GM21717 (cell line): ENCODE measurements around the gene RPS27L.
A peak's percentile ranks its signal among the peaks of the same experiment; 100 is the strongest.

Experiments
- ATAC-seq: cut with Tn5 transposase; IDR thresholded peaks from one replicate; pipeline ENCODE4 v1.9.1; 2021; ENCODE audit warnings: mild to moderate bottlenecking, moderate library complexity; ENCODE audit not compliant: unreplicated experiment

Gene RPS27L

DNA sequence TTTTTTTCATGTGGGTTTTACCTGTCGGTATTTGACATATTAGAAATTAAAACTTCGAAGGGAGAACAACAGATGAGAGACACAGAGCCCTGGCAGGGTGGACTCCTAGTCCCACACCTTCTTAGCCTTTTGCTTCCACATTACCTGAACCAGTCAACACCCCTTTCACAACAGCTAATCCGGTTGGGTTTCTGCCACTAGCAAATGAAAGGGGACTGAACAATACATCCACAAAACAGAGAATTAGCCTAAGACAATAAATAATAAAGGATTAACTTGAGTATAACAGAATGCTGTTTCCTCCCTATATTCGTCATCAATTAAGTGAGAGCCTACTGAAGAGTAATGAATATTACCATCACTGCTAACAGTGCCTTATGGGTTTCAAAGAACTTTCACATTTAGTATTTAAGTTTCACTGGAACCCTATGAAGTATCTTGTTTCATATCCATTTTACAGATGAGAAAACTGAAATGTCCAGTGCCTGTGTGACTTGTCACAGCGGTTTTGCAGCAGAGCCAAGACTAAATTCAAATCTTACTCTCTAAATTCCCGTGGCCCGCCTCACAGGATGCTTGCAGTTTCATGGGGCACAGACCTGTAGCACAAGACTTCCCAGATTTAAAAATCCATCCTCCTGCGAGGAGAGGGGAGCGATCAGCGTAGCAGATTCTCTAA is 31.1 kb upstream of the RPS27L start:
- ATAC-seq, result peak; percentile 23

DNA sequence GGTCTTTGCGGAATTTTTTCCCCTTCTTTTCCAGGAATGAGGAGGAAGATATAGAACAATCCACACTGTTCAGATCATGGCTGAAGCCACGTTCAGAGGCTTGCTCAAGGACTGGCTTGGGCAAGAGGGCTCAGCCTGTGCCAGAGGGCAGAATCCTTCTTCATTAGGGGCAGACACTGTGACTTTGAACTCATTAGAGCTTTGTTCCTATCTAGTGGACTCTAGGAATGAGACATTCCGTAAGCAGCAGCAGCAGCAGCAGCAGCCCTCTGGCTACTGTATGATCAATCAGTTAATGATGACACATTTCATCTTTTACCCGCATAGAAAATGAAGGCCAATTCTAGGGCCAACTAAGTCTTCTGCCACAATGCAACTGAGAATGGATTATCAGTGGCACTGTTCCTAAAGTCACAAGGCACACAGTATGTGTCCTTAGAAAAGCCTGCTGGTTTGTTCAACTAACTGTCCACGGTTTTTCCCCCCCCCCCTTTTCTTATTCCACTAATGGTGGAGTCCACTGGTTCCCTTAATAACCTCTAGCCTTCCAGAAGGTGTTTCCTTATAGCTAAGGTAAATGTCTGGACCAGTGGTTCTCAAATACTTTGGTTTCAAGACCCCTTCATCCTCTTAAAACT is 30.4 kb upstream of the RPS27L start:
- no peak for ATAC-seq

DNA sequence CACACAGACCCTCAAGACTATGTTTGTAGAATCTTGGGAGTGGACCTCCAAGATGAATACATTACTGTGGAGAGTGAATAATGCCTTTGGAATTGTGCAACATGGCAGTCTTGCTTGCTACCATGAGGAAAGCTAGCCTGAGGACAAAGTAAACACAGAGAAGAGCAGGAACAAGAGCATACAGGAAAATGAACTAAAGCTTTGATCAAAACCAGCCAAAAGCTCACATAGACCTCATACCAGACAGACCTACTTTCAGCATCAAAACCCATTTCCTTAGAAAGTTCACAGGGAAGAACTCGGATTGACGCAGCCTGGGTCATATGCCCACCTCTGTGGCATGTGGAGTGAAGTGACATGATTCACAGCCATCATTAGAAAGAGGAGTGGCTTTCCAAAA is 28.8 kb upstream of the RPS27L start:
- ATAC-seq, result no peak

DNA sequence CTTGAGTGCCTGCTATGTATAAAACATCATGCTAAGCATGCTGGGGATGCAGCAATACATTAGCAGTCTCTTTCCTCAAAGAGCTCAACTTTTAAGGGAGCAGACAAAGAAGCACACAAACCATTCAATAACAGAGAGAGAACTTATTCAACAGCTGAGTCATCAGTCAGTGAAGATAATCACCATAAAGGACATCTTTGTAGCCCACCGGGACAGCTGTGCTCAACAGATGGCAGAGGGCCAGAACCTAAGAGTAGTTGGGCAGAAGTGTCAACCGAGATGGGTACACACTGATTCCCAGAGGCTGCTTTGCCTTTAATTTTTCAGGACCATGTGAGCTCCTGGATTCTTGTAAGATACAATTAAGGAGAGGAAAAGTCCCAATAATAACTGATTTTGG is 27.9 kb upstream of the RPS27L start:
- no peak for ATAC-seq

DNA sequence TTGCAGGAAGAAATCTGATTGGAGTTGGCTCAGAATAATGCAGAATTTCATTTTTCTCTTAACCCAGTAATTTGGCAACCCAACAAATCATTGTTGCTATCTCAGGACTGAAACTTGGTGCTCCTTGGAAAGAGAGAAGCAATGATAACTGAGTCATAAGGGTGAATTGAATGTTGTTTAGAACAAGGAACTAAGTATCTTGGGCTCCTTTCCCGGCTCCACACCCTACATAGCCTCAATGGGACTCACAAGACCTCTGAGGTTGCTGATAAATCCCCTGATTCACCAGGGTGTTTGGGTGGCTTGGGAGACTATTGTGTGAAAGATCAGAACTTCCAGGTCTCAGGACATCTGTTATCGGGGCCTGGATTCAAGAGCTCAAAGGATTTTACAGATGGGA is 24.4 kb upstream of the RPS27L start:
- no peak for ATAC-seq

DNA sequence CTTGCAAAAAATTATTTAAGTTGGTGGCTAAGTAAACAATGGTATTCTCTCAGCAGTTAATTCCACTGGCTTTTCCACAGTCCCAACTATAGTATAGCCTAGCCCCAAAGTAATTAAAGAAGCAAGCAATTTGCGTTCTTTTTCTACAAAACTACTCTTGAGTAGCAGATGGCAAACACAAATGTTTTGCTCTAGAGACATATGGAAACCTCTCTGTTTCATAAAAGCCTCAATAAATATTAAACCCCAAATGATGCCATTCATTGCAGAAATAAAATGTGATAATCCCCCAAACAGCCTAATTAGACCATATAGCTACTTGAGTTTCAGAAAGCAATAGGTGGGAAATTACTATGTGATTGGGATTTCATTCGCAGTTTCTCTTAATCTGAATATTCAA is 23.5 kb upstream of the RPS27L start:
- no peak for ATAC-seq

DNA sequence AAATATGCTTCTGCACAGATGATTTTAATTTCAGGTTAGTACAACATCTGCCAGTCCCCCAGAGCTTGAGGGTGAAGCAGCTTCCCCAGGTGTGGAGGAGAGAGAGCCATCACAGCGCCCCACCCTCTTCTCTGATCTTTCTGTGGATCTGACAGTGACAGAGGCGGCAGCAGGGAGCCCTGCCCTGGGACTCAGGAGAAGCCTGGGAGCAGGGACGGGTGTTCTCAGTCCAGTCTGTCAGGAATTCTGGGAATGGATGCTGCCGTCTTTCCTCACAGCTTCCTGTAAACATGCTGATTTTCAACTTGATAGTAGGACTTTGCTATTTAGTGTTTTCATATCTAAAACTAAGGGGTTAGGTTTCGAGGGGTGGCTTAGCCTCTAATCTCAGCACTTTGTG is 20.8 kb upstream of the RPS27L start:
- ATAC-seq, result no peak

DNA sequence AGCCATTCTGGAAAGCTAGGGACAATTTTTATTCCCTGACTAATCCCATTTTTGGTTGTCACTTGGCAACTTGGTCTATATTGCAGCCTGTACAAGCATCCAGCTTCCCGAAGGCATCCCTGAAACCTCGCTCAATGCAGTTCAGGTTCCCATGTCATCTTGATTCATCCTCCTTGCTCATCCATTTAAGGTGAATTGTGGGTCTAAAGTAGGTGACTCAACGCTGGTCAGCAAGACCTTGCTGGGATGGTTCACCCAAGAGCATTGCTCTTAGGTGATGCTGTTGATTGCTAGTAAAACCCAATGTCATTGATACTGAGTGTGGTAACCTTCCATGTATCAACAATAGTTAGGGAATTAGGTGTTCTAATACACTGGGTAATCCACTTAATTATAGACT is 19.0 kb upstream of the RPS27L start:
- ATAC-seq, result no peak

DNA sequence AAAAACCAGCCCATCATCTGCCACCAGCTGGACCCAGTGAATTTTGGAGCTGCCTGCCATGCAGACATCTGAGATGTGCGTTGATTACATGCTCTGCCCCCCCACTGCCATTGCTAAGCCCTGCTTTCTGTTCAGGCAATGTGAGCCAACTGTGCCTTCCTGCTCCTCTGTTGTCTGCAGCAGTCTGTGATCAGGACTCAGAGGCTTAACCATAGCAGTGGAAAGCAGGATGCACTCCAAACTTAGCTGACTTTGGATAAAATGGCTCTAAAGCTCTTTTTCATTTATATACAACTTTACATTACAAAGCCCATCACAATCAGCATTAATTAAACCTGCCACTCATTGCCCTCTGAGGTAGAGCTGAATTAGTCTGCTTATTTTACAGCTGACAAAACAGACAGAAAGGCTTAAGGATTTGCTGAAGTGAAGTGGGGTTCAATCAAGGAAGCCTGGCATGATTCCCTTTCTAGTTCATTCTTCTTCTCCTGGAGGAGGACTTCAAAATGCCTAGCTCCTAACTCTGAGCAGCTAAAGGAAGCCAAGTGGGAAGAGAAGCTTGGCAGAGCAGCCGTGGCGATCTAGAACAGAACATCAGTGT is 15.7 kb upstream of the RPS27L start:
- no peak for ATAC-seq

DNA sequence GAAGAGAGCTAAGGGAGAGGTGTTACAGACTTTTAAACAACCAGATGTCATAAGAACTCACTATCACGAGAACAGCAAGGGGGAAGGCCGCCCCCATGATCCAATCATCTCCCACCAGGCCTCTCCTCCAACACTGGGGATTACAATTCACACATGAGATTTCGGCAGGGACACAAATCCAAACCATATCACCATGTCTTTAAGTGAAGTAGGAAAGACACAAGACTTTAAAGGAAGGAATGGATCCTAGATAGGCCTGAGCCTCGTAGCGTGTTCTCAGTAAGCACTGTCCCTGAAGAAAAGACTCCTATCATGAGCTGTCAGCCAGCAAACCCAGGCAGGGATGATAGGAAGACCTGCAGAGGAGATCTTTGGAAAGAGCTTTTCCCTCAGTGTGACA is 15.1 kb upstream of the RPS27L start:
- ATAC-seq, result no peak

DNA sequence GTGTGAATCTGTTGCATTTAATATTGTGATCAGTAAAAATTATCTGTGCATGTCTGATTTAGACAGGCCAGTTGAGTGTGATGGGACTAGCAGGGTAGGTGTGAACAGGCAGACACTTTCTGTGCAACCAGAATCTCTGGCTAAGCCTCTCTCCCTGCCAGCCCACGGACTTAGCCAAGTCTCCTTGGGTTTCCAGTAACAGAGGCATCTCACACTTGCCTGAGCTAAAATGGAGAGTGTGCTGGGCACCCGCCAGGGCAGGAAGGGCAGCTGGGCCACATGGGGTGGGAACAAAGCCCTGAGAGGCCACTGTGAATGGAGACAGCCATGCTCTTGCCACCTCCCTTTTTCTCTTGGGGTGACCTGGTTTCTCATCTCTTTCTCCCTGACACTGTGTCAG is 12.5 kb upstream of the RPS27L start:
- no peak for ATAC-seq

DNA sequence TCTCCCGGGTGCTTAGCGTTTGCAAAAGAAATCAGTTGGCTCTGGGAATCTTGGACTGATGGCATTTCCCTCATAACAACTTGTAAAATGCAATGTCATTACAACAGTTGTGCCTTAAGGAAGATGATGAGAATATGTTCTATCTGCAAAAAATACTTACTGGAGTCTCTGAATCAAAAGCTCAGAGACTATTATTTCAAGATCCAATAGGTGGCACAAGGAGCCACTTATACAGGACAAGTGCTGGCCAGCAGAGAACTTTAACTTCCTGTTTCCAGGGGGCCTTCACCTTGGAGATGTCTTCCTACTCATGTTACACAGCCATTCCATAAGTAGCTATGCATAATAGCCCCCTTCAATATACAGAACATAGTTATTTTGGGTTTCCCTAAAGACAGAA is 8.9 kb upstream of the RPS27L start:
- ATAC-seq, result no peak

DNA sequence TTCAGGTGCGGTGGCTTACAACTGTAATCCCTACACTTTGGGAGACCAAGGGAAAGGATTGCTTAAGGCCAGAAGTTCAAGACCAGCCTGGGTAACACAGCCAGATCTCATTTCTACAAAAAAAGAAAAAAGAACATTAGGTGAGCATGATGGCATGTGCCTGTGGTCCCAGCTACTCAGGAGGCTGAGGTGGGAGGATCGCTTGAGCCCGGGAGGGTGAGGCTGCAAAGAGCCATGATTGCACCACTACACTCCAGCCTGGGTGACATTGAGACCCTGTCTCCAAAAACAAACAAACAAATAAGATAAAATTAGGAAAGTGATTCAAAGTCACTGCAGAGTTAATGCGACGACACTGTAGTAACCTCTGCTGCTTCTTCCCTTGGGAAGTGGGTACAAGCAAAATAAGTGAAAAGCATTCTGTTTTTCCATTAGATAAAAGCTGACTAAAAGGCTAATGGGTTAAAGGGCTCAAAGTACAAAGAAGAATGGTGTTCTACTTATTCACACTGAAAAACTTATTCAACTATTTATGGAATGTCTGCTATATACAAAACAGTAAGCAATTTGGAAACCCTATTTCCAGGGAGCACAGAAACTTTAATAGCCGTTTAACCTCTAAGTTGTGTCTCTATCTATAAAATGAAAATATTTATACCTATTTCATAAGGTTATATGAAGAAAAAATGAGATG is 8.0 kb upstream of the RPS27L start:
- ATAC-seq, result no peak

DNA sequence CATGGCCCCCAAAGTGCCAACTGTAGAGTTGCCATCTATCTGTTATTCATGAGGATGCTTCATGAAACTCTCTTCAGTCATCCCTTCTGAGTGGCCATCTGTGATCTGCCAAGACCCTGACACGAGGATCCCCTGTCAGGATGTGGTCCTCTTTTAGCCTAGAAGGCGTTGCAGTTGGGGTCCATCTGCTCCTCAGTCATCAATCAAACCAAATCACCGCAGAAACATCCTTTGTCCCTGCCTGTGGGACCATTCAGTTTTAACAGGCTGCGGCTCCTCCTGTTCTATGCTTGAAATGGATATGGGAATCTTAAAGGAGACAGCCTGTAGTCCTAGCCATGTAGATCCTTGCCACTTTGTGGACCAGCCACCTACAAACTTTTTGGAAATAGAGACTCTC is 5.9 kb upstream of the RPS27L start:
- no peak for ATAC-seq

DNA sequence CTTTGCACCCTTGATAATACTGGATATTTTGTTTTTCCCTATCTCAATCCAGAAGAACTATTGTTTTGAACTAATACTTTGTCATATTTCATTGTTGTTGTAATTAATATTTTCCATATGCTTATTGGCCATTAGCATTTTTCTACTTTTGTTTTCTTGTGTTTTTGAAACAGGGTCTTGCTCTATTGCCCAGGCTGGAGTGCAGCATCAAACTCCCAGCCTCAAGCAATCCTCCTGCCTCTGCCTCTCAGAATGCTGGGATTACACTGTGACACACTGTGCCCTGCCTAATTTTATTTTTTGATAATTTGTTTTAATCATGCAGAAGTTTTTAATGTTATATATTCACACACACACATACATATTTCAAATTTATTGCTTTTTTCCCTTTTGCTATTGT is 3.4 kb upstream of the RPS27L start:
- ATAC-seq, result no peak

DNA sequence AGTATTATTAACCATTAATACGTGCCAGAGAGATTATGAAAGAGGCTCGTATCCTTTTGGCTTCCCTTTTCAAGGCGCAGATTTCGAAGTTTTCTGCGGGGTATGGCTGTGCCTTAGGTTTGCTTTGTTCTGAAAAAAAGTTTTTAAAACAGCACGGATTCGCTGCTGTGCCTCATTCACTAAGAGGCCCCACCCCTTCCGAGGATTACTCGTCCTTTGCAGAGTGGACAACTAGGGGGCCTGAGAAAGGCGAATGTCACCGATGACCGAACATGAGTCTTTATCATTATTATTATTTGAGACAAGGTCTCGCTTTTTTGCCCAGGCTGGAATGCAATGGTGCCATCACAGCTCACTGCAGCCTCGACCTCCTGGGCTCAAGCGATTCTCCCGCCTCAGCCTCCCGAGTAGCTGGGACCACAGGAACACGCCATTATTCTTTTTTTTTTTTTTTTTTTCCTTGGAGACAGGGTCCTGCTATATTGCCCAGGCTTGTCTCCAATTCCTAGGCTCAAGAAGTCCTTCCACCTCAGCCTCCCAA is 684 bp upstream of the RPS27L start:
- ATAC-seq, result no peak

DNA sequence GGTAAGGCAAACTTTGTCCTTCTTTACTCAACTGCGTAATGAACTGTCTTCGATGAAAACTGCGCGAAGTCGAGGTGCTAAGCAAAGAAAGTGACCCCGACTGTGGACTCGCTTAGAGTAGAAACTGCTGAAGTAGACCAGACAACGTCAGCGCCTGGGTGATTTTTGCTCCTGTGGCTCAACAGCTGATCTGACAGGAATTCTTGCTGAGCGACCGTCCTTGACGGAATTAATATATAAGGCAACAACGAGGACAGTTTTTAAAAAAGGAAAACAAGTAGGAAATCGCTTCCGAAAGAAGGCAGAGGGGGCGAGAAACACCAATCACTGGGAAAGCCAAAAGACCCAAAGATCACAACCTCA is 541 bp downstream of the RPS27L start:
- ATAC-seq, result no peak

DNA sequence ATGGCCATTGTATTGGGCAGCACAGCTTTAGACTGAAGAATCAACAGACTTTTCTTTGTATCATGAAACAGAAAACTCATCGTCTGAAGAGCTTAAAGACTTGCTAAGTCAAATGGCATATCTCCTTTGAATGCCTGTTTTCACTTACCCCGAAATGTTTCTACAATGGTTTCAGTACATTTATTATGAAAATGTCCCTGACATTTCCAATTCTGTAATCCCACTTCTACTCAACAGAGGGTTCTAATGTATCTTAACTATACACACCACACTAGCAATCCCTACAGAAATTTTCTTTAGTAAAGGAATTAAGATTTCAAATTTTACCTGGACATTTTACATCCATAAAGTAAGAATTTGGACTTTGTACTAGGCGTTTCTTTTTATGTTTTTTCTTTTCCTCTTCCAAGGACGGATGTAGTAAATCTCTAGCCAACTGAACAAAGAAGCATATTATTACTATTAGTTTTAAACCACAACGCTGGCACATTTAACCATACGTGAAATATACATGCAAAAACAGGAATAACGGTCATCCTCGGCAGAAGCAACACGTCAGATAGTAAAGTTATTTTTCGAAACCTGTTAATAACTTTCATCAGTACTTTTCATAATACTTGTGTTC is 1.1 kb downstream of the RPS27L start:
- ATAC-seq, result no peak

DNA sequence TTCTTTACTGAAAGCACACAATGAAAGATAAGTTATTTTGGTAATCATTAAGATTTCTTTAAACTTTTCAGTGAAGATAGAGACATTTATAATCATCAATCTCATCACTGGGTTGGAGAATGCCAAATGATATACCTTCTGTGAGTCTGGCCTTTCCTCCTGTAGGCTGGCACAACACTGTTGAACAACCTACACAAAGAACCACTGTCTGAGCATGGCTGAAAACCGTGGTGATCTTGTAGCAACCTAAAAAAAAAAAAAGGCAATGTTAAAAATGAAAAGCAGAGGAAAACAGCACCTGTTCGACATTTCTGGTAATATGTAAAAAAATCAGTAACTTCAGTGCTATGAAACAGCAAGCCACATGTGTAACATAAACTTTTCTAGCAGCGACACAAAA is 1.8 kb downstream of the RPS27L start:
- no peak for ATAC-seq

DNA sequence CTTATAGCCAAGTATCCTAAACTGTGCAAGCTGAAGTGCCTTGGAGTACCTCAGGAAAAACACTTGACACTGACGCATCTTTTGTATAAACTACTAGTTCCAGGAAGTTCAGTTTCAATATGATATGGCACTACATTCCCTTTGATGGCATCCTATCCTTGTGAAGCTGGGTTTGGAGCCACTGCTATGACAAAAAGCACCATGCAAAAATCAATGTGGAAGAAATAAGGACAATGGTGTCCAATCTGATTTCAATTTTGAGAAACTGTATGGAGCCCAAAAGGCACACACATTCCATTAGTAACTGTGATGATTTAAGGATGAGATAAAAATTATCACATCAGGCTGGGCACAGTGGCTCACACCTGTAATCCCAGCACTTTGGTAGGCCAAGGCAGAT is 5.6 kb downstream of the RPS27L start:
- no peak for ATAC-seq

DNA sequence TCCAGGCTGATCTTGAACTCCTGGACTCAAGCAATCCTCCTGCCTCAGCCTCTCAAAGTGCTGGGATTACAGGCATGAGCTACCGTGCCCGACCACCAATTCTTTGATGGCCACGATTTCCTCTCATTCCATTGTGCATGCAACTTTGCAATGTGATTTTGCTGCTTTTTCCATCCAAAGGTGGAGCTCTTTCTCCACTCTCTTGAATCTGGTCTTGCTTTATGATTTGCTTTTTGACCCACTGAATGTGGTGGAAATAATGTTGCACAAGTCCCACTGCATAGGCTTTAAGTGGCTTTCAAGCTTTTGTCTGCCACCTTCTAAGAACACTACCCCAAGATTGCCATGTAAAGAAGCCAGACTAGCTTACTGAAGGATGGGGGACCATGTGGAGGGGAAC is 10.6 kb downstream of the RPS27L start:
- no peak for ATAC-seq
